ENCODE data around the gene HS1BP3. TPM values are rescaled to one million over a fixed set of nuclear protein-coding genes. Genes with fewer than 3 reads are reported as not detected.

Gene HS1BP3
- total RNA-seq, 4 donors from 2014 or later: 7.1 to 41.8 (median 28.4) TPM

- no peak overlapping the region for H3K27ac ChIP-seq
- H3K9me3 ChIP-seq: no peaks in the 10 kb centered on the region
- H3K27me3 ChIP-seq: no peaks in the 10 kb centered on the region
- no peaks in the 10 kb centered on the region for H3K4me1 ChIP-seq
- no peak for TF ChIP-seq CTCF (IDR thresholded peaks at IDR 0.05)
- TF ChIP-seq POLR2A (IDR thresholded peaks at IDR 0.05): no peak
- intact Hi-C loops (cut with DNase I; ENCODE audit: low total_unique reads): no loop called here
- no peak overlapping the region for H3K4me3 ChIP-seq
- no peak for DNase-seq
- no peaks in the 10 kb centered on the region for H3K36me3 ChIP-seq
These were observed 42.4 kb upstream of the HS1BP3 start for GRCh38 chr2:20693317-20693716.

GRCh38 chr2:20692081-20692480 is 41.2 kb upstream of the HS1BP3 start:
- Histone ChIP-seq H3K4me1 (no peaks in the 10 kb centered on the region), H3K27me3 (no peaks in the 10 kb centered on the region), H3K36me3 (no peaks in the 10 kb centered on the region), H3K9me3 (no peaks in the 10 kb centered on the region), H3K27ac (no peak overlapping the region), H3K4me3 (no peak overlapping the region)
- intact Hi-C loops (cut with DNase I; ENCODE audit: low total_unique reads): no loop called here
- no peak for DNase-seq
- TF ChIP-seq CTCF (IDR thresholded peaks at IDR 0.05): no peak
- no peak for TF ChIP-seq POLR2A (IDR thresholded peaks at IDR 0.05)

GRCh38 chr2:20691076-20691734 is 40.3 kb upstream of the HS1BP3 start:
- H3K9me3 ChIP-seq: no peaks in the 10 kb centered on the region
- H3K36me3 ChIP-seq: no peaks in the 10 kb centered on the region
- H3K4me3 ChIP-seq: no peak overlapping the region
- H3K4me1 ChIP-seq: no peaks in the 10 kb centered on the region
- no peak for TF ChIP-seq POLR2A (IDR thresholded peaks at IDR 0.05)
- no peak for TF ChIP-seq CTCF (IDR thresholded peaks at IDR 0.05)
- intact Hi-C loops (cut with DNase I; ENCODE audit: low total_unique reads): no loop called here
- H3K27ac ChIP-seq: no peak overlapping the region
- DNase-seq: no peak
- H3K27me3 ChIP-seq: no peaks in the 10 kb centered on the region

- Histone ChIP-seq H3K9me3 (no peaks in the 10 kb centered on the region), H3K4me3 (no peak overlapping the region), H3K4me1 (no peaks in the 10 kb centered on the region), H3K27ac (no peak overlapping the region), H3K36me3 (no peaks in the 10 kb centered on the region), H3K27me3 (no peaks in the 10 kb centered on the region)
- no peak for DNase-seq
- TF ChIP-seq CTCF (IDR thresholded peaks at IDR 0.05) (no peak), POLR2A (IDR thresholded peaks at IDR 0.05) (no peak)
- intact Hi-C loops (cut with DNase I; ENCODE audit: low total_unique reads): no loop called here
These were observed 38.7 kb upstream of the HS1BP3 start for GRCh38 chr2:20689428-20690264.

- TF ChIP-seq POLR2A (IDR thresholded peaks at IDR 0.05) (no peak), CTCF (IDR thresholded peaks at IDR 0.05) (no peak)
- intact Hi-C loops (cut with DNase I; ENCODE audit: low total_unique reads): no loop called here
- Histone ChIP-seq H3K4me1 (no peaks in the 10 kb centered on the region), H3K36me3 (no peaks in the 10 kb centered on the region), H3K27ac (no peak overlapping the region), H3K4me3 (no peak overlapping the region), H3K9me3 (no peaks in the 10 kb centered on the region), H3K27me3 (no peaks in the 10 kb centered on the region)
- DNase-seq: no peak
These were observed 36.4 kb upstream of the HS1BP3 start for GRCh38 chr2:20687260-20687832.
